Colon (tissue), 2 donors: ENCODE measurements around the gene CD99.
"Not testable (repeated sequence)": the region's sequence is repeated elsewhere in the genome, so short reads cannot be mapped to it uniquely, and the experiment has no call there.

ENCODE experiments used
- FAIRE-seq: peaks from 2 replicates; lab custom pipeline; 2012; peaks lifted over from hg19 to GRCh38; lab: Jason Lieb, UNC
- donor health status: control.
- donor health status: control.

Gene CD99

GRCh38 chrX:2675657-2676200, 15.4 kb upstream of the CD99 start:
- FAIRE-seq = not testable (repeated sequence)

GRCh38 chrX:2676794-2677675, 14.1 kb upstream of the CD99 start:
- FAIRE-seq = no peak

GRCh38 chrX:2677764-2678163, 13.3 kb upstream of the CD99 start:
- no peak for FAIRE-seq

GRCh38 chrX:2678583-2678982, 12.5 kb upstream of the CD99 start:
- no peak for FAIRE-seq

- FAIRE-seq = no peak
Observed at GRCh38 chrX:2679534-2680485, 11.3 kb upstream of the CD99 start.

- FAIRE-seq = no peak
Observed at GRCh38 chrX:2680486-2681348, 10.4 kb upstream of the CD99 start.

GRCh38 chrX:2682565-2683177, 8.4 kb upstream of the CD99 start:
- FAIRE-seq = no peak

GRCh38 chrX:2684256-2684655, 6.8 kb upstream of the CD99 start:
- no peak for FAIRE-seq

- no peak for FAIRE-seq
Observed at GRCh38 chrX:2685886-2686285, 5.2 kb upstream of the CD99 start.

- no peak for FAIRE-seq
Observed at GRCh38 chrX:2689773-2690666, 1.1 kb upstream of the CD99 start.

- FAIRE-seq = no peak
Observed at GRCh38 chrX:2691543-2692220, 587 bp downstream of the CD99 start.

- FAIRE-seq = no peak
Observed at GRCh38 chrX:2692221-2693112, 1.4 kb downstream of the CD99 start.

- FAIRE-seq = no peak
Observed at GRCh38 chrX:2693113-2694002, 2.3 kb downstream of the CD99 start.

- FAIRE-seq = no peak
Observed at GRCh38 chrX:2694914-2695267, 3.8 kb downstream of the CD99 start.

- no peak for FAIRE-seq
Observed at GRCh38 chrX:2696698-2697215, 5.7 kb downstream of the CD99 start.

- no peak for FAIRE-seq
Observed at GRCh38 chrX:2697306-2697705, 6.2 kb downstream of the CD99 start.

- FAIRE-seq = no peak
Observed at GRCh38 chrX:2697741-2698299, 6.7 kb downstream of the CD99 start.
